AG09319 (cell line): ENCODE results near the gene ARAP2.

ENCODE experiments used
- DNase-seq: peaks from one replicate; pipeline ENCODE4 v3.0.0-alpha.2; 2010; ENCODE audit warnings: low read depth; ENCODE audit errors: extremely low read depth
- CTCF ChIP-seq: IDR thresholded peaks from 2 replicates; pipeline ENCODE4 v1.5.1; 2011; ENCODE audit warnings: low read depth, mild to moderate bottlenecking, inconsistent platforms, low read length, moderate library complexity

ARAP2 gene

GRCh38 chr4:36064117-36064516, 180.2 kb downstream of the ARAP2 start:
- no peak for DNase-seq
- no peak for TF ChIP-seq CTCF

- no peak for TF ChIP-seq CTCF
- DNase-seq, result no peak
These were observed 188.2 kb downstream of the ARAP2 start for GRCh38 chr4:36056136-36056535.

DNA sequence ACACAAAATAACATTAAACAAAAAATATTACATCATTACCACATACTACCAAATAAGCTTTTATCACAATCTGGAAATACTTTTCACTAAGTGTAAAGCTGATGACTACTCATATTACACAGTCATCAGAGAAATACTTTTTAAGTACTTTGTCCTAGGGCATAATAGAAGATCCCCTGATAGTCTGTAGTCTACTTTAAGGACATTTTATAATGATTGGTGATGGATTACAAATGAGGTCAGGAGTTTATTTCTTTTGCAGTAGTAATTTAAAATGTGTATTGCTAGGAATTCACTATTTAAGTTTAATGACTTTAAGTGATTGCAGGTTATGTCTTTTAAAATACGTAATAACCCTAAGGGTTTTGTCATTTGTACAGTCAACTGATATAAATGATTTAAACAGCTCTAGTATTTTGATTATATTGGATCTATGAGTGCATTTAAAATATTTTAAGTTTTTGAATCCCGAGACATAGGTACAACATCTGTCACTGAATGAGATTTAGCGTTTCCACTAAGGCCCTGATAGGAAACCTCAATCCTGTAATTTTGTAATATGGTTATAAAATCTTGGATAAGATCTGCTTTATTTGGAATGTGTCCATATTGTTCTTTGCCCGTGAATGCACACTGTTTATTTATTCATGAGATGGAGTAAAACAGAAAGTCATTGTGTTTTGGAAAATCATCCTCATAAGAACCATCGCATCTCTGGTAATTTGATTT, 189.5 kb downstream of the ARAP2 start:
- DNase-seq, result no peak
- no peak for TF ChIP-seq CTCF

DNA sequence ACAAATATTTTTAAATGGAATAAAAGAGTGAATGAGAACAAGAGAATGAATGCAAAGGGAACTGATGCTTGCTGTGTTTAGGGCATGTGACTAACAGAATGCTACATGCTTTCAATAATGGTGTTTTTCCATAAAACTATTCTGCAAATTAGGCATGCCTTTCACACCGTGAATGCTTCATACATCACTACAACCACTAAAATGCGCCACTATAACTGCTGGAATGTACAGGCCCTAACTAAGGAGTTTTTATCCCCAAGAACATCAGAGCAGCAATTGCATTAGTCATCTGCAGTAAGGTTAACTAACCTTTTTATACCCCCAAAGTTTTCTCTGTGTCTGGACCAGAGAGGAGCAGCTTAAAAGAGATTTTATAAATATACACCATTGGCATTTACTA, 190.4 kb downstream of the ARAP2 start:
- DNase-seq, result no peak
- no peak for TF ChIP-seq CTCF

GRCh38 chr4:36051634-36052033, 192.7 kb downstream of the ARAP2 start:
- no peak for DNase-seq
- TF ChIP-seq CTCF, result no peak

DNA sequence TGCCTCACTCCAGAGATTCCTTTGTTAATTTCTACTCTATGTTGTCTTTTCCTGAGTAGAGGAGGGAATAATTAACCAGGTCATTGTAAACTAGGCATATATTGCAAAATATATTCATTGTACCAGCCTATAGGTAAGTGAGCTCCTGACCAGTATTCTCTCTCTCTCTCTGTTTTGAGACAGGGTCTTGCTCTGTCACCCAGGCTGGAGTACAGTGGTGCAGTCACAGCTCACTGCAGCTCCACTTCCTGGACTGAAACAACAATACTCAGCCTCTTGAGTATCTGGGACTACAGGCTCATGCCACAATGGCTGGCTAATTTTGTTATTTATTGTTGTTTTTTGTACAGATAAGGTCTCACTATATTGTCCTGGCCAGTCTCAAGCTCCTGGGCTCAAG, 198.3 kb downstream of the ARAP2 start:
- DNase-seq, result no peak
- TF ChIP-seq CTCF, result no peak

DNA sequence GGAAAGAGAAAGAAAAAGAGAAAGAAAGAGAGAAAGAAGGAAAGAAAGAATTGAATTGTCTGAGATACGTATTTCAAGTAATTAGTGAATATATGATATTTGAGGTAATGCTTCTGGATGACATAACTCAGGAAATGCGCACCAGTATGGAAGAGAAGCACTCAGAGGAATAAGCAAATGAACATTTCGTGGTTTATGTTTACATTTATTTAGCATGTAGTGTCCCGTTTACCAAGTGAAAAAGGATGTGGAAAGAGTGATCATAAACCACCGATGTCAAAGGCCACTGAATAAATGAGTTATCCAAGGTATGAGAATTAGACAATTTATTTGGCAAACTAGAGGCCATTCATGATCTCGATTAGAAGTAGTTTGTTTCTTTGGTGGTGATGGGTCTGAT, 200.4 kb downstream of the ARAP2 start:
- TF ChIP-seq CTCF, result no peak
- no peak for DNase-seq
